GM19438 (cell line): ENCODE results near the gene FADS3.
"Not testable (repeated sequence)": the region's sequence is repeated elsewhere in the genome, so short reads cannot be mapped to it uniquely, and the experiment has no call there.

Source experiments
- ATAC-seq: cut with Tn5 transposase; IDR thresholded peaks from one replicate; pipeline ENCODE4 v1.9.1; 2021; ENCODE audit warnings: low read depth; ENCODE audit not compliant: unreplicated experiment

The FADS3 gene

DNA sequence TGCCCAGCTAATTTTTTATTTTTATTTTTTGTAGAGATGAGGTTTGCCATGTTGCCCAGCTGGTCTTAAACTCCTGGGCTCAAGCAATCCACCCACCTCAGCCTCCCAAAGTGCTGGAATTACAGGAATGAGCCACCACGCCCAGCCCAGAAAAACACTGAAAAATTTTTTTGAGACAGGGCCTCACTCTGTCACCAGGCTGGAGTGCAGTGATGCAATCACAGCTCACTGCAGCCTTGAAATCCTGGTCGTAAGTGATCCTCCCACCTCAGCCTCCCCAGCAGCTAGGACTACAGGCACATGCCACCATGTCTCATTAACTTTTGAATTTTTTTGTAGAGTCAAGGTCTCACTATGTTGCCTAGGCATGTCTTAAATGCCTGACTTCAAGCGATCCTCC lies 9.1 kb downstream of the FADS3 start:
- ATAC-seq = not testable (repeated sequence)

GRCh38 chr11:61881397-61881796 lies 9.9 kb downstream of the FADS3 start:
- no peak for ATAC-seq

GRCh38 chr11:61880454-61880853 lies 10.9 kb downstream of the FADS3 start:
- no peak for ATAC-seq

DNA sequence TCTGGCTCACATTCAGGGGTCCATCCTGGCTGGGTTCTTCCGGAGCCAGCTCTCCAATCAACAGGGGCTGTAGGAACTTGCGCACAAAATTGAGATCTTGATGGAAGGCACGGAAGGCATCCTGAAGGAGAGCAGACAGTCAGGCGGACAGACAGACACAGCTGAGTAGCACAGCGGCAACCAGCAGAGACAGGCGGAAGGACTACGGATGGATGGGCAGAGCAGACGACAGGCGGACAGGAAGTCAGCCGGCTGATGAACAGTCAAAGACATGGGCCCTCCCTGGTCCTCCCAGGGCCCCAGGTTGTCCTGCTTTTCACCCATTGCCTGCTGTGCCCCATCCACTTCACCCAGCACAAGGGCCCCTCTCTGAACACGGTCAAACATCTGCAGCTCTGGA lies 11.3 kb downstream of the FADS3 start:
- ATAC-seq = no peak

- no peak for ATAC-seq
These were observed 12.2 kb downstream of the FADS3 start for GRCh38 chr11:61879152-61879551.

DNA sequence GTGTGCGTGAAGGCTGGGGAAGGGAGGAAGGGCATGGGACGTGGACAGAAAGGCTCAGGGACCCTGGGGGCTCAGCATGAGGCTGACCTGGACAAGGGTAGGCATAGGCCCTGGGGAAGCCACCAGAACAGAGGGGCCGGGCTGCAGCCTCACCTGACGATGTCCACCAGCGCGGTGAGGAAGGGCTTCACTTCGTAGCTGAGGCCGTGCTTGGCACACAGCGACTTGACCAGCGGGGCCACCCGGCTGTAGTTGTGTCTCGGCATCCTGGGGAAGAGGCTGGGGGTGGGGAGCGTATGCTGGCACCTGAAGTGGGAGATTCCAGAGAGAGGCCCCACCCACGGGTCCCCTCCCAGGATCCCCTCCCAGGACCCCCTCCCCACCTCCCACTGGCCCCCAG lies 15.6 kb downstream of the FADS3 start:
- ATAC-seq = no peak

GRCh38 chr11:61874853-61875252 lies 16.5 kb downstream of the FADS3 start:
- ATAC-seq = no peak

- ATAC-seq = no peak
These were observed 17.0 kb downstream of the FADS3 start for GRCh38 chr11:61874377-61874809.

GRCh38 chr11:61873588-61874376 lies 17.6 kb downstream of the FADS3 start:
- no peak for ATAC-seq

- ATAC-seq = no peak
These were observed 18.3 kb downstream of the FADS3 start for GRCh38 chr11:61872935-61873565.

- peak; percentile 59 for ATAC-seq
These were observed 20.2 kb downstream of the FADS3 start for GRCh38 chr11:61871158-61871597.

DNA sequence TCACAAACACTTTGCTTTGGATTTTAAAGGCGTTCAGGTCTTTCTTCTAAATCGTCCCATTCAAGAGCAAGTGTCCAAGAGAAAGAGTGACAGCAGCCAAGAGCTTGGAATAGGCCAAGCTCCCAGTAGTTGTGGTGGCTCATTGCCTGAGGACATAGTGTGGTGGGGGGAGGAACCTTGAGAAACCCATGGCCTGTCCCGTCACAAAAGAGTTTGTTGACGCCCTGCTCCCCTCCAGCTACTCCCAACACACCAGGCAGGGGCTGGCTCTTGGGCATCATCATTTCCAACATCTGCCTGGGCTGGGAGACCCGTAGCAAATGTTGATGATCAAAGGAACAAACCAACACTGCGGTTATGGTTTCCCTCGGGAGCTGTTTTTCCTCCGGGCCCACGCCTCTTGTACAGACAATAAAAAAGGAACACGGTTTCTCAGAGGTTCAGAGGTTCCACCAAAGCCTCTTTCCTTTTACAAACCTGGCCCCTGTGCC lies 20.8 kb downstream of the FADS3 start:
- no peak for ATAC-seq

GRCh38 chr11:61869708-61870451 lies 21.5 kb downstream of the FADS3 start:
- ATAC-seq = no peak

DNA sequence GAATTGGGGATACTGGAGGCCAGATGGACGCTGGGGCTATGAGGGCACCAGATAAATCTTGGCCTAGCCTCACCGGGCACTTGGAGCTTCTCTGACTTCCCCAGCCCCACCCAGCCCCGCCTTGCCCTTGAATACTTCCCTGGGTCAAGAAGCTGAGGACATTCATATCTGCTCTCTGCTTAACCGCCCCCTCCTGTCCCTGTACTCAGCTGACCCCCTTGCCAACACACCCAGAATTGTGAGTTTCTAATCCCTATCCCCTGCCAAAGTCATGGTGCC lies 22.0 kb downstream of the FADS3 start:
- no peak for ATAC-seq

- no peak for ATAC-seq
These were observed 22.5 kb downstream of the FADS3 start for GRCh38 chr11:61868571-61869428.

- no peak for ATAC-seq
These were observed 24.4 kb downstream of the FADS3 start for GRCh38 chr11:61866958-61867343.

DNA sequence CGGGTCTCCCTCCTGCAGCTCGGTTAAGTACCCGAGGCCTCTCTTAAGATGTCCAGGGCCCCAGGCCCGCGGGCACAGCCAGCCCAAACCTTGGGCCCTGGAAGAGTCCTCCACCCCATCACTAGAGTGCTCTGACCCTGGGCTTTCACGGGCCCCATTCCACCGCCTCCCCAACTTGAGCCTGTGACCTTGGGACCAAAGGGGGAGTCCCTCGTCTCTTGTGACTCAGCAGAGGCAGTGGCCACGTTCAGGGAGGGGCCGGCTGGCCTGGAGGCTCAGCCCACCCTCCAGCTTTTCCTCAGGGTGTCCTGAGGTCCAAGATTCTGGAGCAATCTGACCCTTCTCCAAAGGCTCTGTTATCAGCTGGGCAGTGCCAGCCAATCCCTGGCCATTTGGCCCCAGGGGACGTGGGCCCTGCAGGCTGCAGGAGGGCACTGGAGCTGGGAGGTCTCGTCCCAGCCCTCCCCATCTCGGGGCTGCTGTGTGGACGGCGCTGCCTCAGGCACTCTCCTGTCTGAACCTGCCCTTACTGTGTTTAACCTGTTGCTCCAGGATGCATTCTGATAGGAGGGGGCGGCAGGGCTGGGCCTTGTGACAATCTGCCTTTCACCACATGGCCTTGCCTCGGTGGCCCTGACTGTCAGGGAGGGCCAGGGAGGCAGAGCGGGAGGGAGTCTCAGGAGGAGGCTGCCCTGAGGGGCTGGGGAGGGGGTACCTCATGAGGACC lies 25.0 kb downstream of the FADS3 start:
- no peak for ATAC-seq

- ATAC-seq = no peak
These were observed 26.2 kb downstream of the FADS3 start for GRCh38 chr11:61864814-61865775.

GRCh38 chr11:61863548-61864081 lies 27.7 kb downstream of the FADS3 start:
- no peak for ATAC-seq
